H1 (cell line): ENCODE data around the gene PSMC3. TPM values are rescaled to one million over a fixed set of nuclear protein-coding genes. Genes with fewer than 3 reads are reported as not detected.

Experiments used
- CHD7 ChIP-seq: fragments of 300-600 bp; sonication (generic); IDR thresholded peaks from 2 replicates; pipeline ENCODE4 v1.7.1; 2012; ENCODE audit warnings: low read length, moderate library complexity, mild to moderate bottlenecking, inconsistent platforms; ENCODE audit not compliant: insufficient replicate concordance
- EGR1 ChIP-seq: IDR thresholded peaks from 2 replicates; pipeline ENCODE4 v1.6.1; 2011; ENCODE audit warnings: low read depth, low read length, borderline replicate concordance
- GTF2F1 ChIP-seq: IDR thresholded peaks from 2 replicates; pipeline ENCODE4 v1.6.1; 2012; ENCODE audit warnings: low read depth, low read length, improper control_type of control experiment, borderline replicate concordance
- polyA plus RNA-seq, 7 experiments: library from polyadenylated mRNA; depleted of rRNA in 3 of 7; stranded (reverse) in 5 of 7; unstranded in 2 of 7; fragments of >200 nt in 5 of 7; fragments of 200-250 nt in 2 of 7; gene quantifications; 1 replicate in 5 of 7; 2 replicates in 1 of 7; 4 replicates in 1 of 7; pipeline versions ENCODE4 v1.2.1 to v1.2.3, GENCODE V29; 2011 to 2013; ENCODE audit warnings: missing spikeins in 2 of 7, mixed read lengths in 2 of 7
- total RNA-seq: library from RNA; stranded (reverse); fragmentation: NEBNext Ultra II Directional; extraction: Animal tissue kit (Norgen Biotek cat#: 25700); gene quantifications from 2 replicates; pipeline ENCODE4 v1.2.1, GENCODE V29; 2021

The PSMC3 gene
- total and polyA plus RNA-seq, 2 of the 8 experiments (the other 6 are each of a cell fraction or from before 2014, with no cell fraction given): 105 to 160 TPM

- TF ChIP-seq CHD7: no peak
- TF ChIP-seq GTF2F1: no peak
- TF ChIP-seq EGR1: no peak
- TF ChIP-seq, all 59 proteins: peak for 0
Measured at GRCh38 chr11:47390422-47390760, 35.8 kb downstream of the PSMC3 start (continued).
